ENCODE data around the gene NEK10.

The NEK10 gene

DNA sequence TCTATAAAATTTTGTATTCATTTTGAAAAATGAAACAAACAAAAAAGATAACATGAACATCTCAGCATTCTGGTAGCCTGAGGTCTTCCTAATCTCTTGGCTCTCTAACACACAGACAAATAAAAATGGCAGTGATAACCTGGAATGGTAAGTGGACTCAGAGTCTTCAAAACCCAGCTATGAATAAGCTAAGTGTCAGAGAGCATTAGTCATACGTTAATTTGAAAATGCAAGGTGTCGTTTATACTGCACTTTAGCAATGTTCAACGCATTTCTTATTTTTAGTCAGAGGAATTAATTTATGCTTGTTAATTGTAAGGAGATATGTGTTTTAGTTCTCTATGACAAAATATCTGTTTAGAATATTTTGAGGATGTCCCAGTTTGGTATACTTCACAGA is 294.3 kb downstream of the NEK10 start:
- H3K27me3 ChIP-seq (ENCODE audit: insufficient read depth, low read length) = no peaks in the 10 kb centered on the region
- H3K9me2 ChIP-seq (ENCODE audit: low read depth, low read length) = no peaks in the 10 kb centered on the region
- H4K20me1 ChIP-seq (ENCODE audit: insufficient read depth, low read length) = no peaks in the 10 kb centered on the region
- H3K4me3 ChIP-seq (ENCODE audit: low read depth, low read length, poor library complexity, severe bottlenecking) = no peak overlapping the region
- H3K9ac ChIP-seq (ENCODE audit: low read length) = no peak overlapping the region
- no peaks in the 10 kb centered on the region for H3K4me1 ChIP-seq (ENCODE audit: insufficient read depth, low read length, severe bottlenecking)
- no peak overlapping the region for H2AFZ ChIP-seq (ENCODE audit: low read length)
- H3K36me3 ChIP-seq (ENCODE audit: insufficient read depth, low read length) = no peaks in the 10 kb centered on the region
- H3F3A ChIP-seq (ENCODE audit: insufficient read depth, low read length) = no peaks in the 10 kb centered on the region
- TF ChIP-seq, protein P1, sequence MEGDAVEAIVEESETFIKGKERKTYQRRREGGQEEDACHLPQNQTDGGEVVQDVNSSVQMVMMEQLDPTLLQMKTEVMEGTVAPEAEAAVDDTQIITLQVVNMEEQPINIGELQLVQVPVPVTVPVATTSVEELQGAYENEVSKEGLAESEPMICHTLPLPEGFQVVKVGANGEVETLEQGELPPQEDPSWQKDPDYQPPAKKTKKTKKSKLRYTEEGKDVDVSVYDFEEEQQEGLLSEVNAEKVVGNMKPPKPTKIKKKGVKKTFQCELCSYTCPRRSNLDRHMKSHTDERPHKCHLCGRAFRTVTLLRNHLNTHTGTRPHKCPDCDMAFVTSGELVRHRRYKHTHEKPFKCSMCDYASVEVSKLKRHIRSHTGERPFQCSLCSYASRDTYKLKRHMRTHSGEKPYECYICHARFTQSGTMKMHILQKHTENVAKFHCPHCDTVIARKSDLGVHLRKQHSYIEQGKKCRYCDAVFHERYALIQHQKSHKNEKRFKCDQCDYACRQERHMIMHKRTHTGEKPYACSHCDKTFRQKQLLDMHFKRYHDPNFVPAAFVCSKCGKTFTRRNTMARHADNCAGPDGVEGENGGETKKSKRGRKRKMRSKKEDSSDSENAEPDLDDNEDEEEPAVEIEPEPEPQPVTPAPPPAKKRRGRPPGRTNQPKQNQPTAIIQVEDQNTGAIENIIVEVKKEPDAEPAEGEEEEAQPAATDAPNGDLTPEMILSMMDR (IDR thresholded peaks at IDR 0.05; ENCODE audit: low read length) = no peak
- TF ChIP-seq EZH2 (IDR thresholded peaks at IDR 0.05; ENCODE audit: borderline replicate concordance, low read length) = no peak
- H3K79me2 ChIP-seq (ENCODE audit: insufficient read depth, low read length) = no peaks in the 10 kb centered on the region
- H3K4me2 ChIP-seq (ENCODE audit: low read length) = no peak overlapping the region
- H3K27ac ChIP-seq (ENCODE audit: low read depth, low read length, poor library complexity, severe bottlenecking) = no peak overlapping the region
- H3K9me3 ChIP-seq (ENCODE audit: low read length) = no peaks in the 10 kb centered on the region

DNA sequence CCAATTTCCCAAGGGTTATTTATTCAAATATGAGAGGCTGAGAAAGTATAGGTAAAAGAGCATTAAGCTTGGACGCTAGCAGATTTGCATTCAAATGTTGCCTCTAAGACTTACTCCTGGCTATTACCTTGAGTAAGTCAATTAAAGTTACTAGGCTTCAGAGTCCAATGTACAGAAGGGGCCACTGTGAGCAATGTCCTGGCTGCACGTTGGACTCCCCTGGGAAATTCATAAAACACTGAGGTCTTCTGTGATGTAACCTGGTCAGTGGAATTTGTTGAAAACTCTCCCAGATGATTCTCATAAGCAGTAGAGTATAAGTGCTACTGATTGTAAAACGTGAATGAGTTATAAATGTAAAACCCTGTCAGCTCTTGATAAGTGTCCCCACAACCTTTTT is 295.3 kb downstream of the NEK10 start:
- no peak overlapping the region for H3K4me3 ChIP-seq (ENCODE audit: low read depth, low read length, poor library complexity, severe bottlenecking)
- TF ChIP-seq, protein P1 (IDR thresholded peaks at IDR 0.05; ENCODE audit: low read length) = no peak

DNA sequence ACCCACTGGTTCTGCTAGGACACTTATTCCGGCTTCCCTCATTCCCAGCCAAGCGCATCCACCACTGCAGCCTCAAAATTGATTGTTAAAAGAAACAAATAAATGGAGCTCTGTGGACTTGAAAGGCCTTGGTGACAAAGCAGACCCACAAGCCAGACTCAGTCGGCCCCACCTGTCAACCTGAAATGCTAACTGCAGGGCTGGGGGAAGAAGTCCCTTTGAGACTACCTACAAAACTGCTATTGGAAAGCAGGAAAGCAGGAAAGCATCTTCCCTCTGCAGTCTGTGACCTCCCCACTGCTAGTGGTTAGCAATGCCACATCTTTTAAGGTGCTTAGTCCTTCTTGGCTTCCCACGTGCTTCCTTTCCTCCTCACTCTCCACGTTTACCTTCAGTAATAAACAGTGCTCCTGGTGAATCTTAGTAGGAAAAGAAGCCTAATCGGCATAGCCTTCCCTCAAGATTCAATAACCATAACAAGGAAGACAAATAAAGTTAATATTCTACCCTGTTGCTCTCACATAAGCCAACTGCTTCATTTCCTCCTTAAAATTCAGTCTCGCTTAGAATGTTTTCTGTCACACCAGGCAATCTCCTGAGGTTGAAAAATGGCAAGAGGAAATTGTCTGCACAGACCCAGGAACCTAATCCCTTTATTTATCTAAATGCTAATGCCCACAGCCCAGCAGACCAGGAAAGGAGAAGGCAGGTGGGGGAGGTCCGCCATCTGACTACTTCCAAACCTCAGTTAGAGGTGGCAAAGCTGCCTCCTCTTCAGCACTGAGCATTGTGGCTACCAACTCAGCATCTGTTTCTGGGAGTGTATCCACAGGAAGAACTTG is 296.2 kb downstream of the NEK10 start:
- no peaks in the 10 kb centered on the region for H3F3A ChIP-seq (ENCODE audit: insufficient read depth, low read length)
- H3K36me3 ChIP-seq (ENCODE audit: insufficient read depth, low read length) = no peaks in the 10 kb centered on the region
- H3K79me2 ChIP-seq (ENCODE audit: insufficient read depth, low read length) = no peaks in the 10 kb centered on the region
- H3K4me3 ChIP-seq (ENCODE audit: low read depth, low read length, poor library complexity, severe bottlenecking) = no peak overlapping the region
- no peak overlapping the region for H2AFZ ChIP-seq (ENCODE audit: low read length)
- H3K27ac ChIP-seq (ENCODE audit: low read depth, low read length, poor library complexity, severe bottlenecking) = no peak overlapping the region
- no peak overlapping the region for H3K9ac ChIP-seq (ENCODE audit: low read length)
- no peaks in the 10 kb centered on the region for H3K4me1 ChIP-seq (ENCODE audit: insufficient read depth, low read length, severe bottlenecking)
- no peaks in the 10 kb centered on the region for H4K20me1 ChIP-seq (ENCODE audit: insufficient read depth, low read length)
- H3K27me3 ChIP-seq (ENCODE audit: insufficient read depth, low read length) = no peaks in the 10 kb centered on the region
- no peak overlapping the region for H3K4me2 ChIP-seq (ENCODE audit: low read length)
- TF ChIP-seq, protein P1 (IDR thresholded peaks at IDR 0.05; ENCODE audit: low read length) = no peak
- TF ChIP-seq EZH2 (IDR thresholded peaks at IDR 0.05; ENCODE audit: borderline replicate concordance, low read length) = no peak
- no peaks in the 10 kb centered on the region for H3K9me3 ChIP-seq (ENCODE audit: low read length)
- no peaks in the 10 kb centered on the region for H3K9me2 ChIP-seq (ENCODE audit: low read depth, low read length)

More for the DNA sequence above, 295.3 kb downstream of the NEK10 start:
- Histone ChIP-seq H2AFZ (ENCODE audit: low read length) (no peak overlapping the region), H3K9me2 (ENCODE audit: low read depth, low read length) (no peaks in the 10 kb centered on the region), H3K9me3 (ENCODE audit: low read length) (no peaks in the 10 kb centered on the region), H4K20me1 (ENCODE audit: insufficient read depth, low read length) (no peaks in the 10 kb centered on the region), H3K27ac (ENCODE audit: low read depth, low read length, poor library complexity, severe bottlenecking) (no peak overlapping the region), H3K79me2 (ENCODE audit: insufficient read depth, low read length) (no peaks in the 10 kb centered on the region), H3F3A (ENCODE audit: insufficient read depth, low read length) (no peaks in the 10 kb centered on the region), H3K4me2 (ENCODE audit: low read length) (no peak overlapping the region), H3K36me3 (ENCODE audit: insufficient read depth, low read length) (no peaks in the 10 kb centered on the region), H3K4me1 (ENCODE audit: insufficient read depth, low read length, severe bottlenecking) (no peaks in the 10 kb centered on the region), H3K27me3 (ENCODE audit: insufficient read depth, low read length) (no peaks in the 10 kb centered on the region), H3K9ac (ENCODE audit: low read length) (no peak overlapping the region)
